Fibroblast of lung (primary cell): ENCODE data around the gene CHST1. TPM values are rescaled to one million over a fixed set of nuclear protein-coding genes. Genes with fewer than 3 reads are reported as not detected.

Experiments used
- DNase-seq, 2 donors: peaks; one replicate each; pipeline versions ENCODE4 v3.0.0 to v3.0.0-alpha.2; 2010; ENCODE audit warnings: low read depth in 2 of 2
- H2AFZ ChIP-seq: 2 replicates; pipeline ENCODE4 v1.5.1; 2012; ENCODE audit warnings: low read length, control low read depth, inconsistent platforms
- H3K27ac ChIP-seq: 2 replicates; pipeline ENCODE4 v1.5.1; 2011; ENCODE audit warnings: low read length, control low read depth; ENCODE audit not compliant: insufficient read depth
- H3K27me3 ChIP-seq: 2 replicates; pipeline ENCODE4 v1.5.1; 2011; ENCODE audit warnings: mild to moderate bottlenecking, low read length; ENCODE audit not compliant: control insufficient read depth, insufficient read depth
- H3K36me3 ChIP-seq: 2 replicates; pipeline ENCODE4 v1.5.1; 2011; ENCODE audit warnings: low read length; ENCODE audit not compliant: control insufficient read depth, insufficient read depth
- H3K4me1 ChIP-seq: 2 replicates; pipeline ENCODE4 v1.5.1; 2011; ENCODE audit warnings: low read length; ENCODE audit not compliant: control insufficient read depth, insufficient read depth; ENCODE audit errors: extremely low read depth
- H3K4me2 ChIP-seq: 2 replicates; pipeline ENCODE4 v1.5.1; 2011; ENCODE audit warnings: low read length, control low read depth; ENCODE audit not compliant: insufficient read depth; ENCODE audit errors: extremely low read depth
- H3K4me3 ChIP-seq, 4 experiments: fragments of 200-600 bp in 1 of 4; sonication (generic) in 1 of 4; replicated peaks in 1 of 4; 2 replicates each; pipeline ENCODE4 v1.5.1; 2011 to 2016; ENCODE audit warnings: low read length in 4 of 4, low read depth in 3 of 4, mild to moderate bottlenecking in 3 of 4, control low read depth in 2 of 4, inconsistent platforms in 1 of 4, mixed read lengths in 1 of 4; ENCODE audit not compliant: insufficient read depth in 1 of 4; ENCODE audit errors: control extremely low read depth in 1 of 4
- H3K79me2 ChIP-seq: 2 replicates; pipeline ENCODE4 v1.5.1; 2012; ENCODE audit warnings: mild to moderate bottlenecking, low read length, inconsistent platforms; ENCODE audit not compliant: control insufficient read depth, insufficient read depth
- H3K9ac ChIP-seq: 2 replicates; pipeline ENCODE4 v1.5.1; 2011; ENCODE audit warnings: mild to moderate bottlenecking, low read length, control low read depth; ENCODE audit not compliant: insufficient read depth
- H3K9me3 ChIP-seq: 2 replicates; pipeline ENCODE4 v1.5.1; 2012; ENCODE audit warnings: low read depth, low read length; ENCODE audit not compliant: control insufficient read depth, insufficient read depth
- H4K20me1 ChIP-seq: 2 replicates; pipeline ENCODE4 v1.5.1; 2011; ENCODE audit warnings: low read length; ENCODE audit not compliant: control insufficient read depth, insufficient read depth; ENCODE audit errors: extremely low read depth
- EZH2 ChIP-seq: IDR thresholded peaks from 2 replicates; pipeline ENCODE4 v1.5.1; 2012; ENCODE audit warnings: low read length, control low read depth, mild to moderate bottlenecking; ENCODE audit errors: missing control alignments
- polyA plus RNA-seq, 2 donors: library from polyadenylated mRNA; depleted of rRNA in 1 of 2; stranded (reverse) in 1 of 2; unstranded in 1 of 2; fragments of >200 nt; gene quantifications; 2 replicates each; pipeline ENCODE4 v1.2.1, GENCODE V29; 2011 to 2012; ENCODE audit warnings: missing spikeins in 1 of 2
- total RNA-seq: library from RNA; depleted of rRNA; stranded (reverse); fragments of >200 nt; gene quantifications from 2 replicates; pipeline ENCODE4 v1.2.1, GENCODE V29; 2014
- TF ChIP-seq, protein P1 (sequence below), 2 donors: IDR thresholded peaks in 1 of 2; conservative IDR thresholded peaks in 1 of 2; 1 replicate in 1 of 2; 2 replicates in 1 of 2; pipeline ENCODE4 v1.5.1; 2011 to 2012; ENCODE audit warnings: low read length in 2 of 2, control low read depth in 1 of 2, inconsistent platforms in 1 of 2, low read depth in 1 of 2, mild to moderate bottlenecking in 1 of 2

CHST1 gene
- total and polyA plus RNA-seq, 2 donors (not counting 1 experiment from before 2014, with no cell fraction given) = under 0.01 to 0.17 TPM

GRCh38 chr11:45650166-45651095 lies 15.0 kb downstream of the CHST1 start:
- TF ChIP-seq EZH2 = no peak
- Histone ChIP-seq H2AFZ (no peak overlapping the region), H3K27me3 (no peaks in the 10 kb centered on the region), H3K27ac (no peak overlapping the region), H3K36me3 (no peaks in the 10 kb centered on the region), H3K9me3 (no peaks in the 10 kb centered on the region), H3K4me2 (no peak overlapping the region), H3K4me3 (no peak overlapping the region), H3K9ac (no peak overlapping the region), H3K79me2 (no peaks in the 10 kb centered on the region), H3K4me1 (no peaks in the 10 kb centered on the region), H4K20me1 (no peaks in the 10 kb centered on the region)
- DNase-seq = no peak

- Histone ChIP-seq H3K27me3 (no peaks in the 10 kb centered on the region), H2AFZ (no peak overlapping the region), H4K20me1 (no peaks in the 10 kb centered on the region), H3K9me3 (no peaks in the 10 kb centered on the region), H3K4me3 (no peak overlapping the region), H3K27ac (no peak overlapping the region), H3K4me2 (no peak overlapping the region), H3K79me2 (no peaks in the 10 kb centered on the region), H3K4me1 (no peaks in the 10 kb centered on the region), H3K9ac (no peak overlapping the region), H3K36me3 (no peaks in the 10 kb centered on the region)
- no peak for TF ChIP-seq EZH2
- TF ChIP-seq, protein P1, sequence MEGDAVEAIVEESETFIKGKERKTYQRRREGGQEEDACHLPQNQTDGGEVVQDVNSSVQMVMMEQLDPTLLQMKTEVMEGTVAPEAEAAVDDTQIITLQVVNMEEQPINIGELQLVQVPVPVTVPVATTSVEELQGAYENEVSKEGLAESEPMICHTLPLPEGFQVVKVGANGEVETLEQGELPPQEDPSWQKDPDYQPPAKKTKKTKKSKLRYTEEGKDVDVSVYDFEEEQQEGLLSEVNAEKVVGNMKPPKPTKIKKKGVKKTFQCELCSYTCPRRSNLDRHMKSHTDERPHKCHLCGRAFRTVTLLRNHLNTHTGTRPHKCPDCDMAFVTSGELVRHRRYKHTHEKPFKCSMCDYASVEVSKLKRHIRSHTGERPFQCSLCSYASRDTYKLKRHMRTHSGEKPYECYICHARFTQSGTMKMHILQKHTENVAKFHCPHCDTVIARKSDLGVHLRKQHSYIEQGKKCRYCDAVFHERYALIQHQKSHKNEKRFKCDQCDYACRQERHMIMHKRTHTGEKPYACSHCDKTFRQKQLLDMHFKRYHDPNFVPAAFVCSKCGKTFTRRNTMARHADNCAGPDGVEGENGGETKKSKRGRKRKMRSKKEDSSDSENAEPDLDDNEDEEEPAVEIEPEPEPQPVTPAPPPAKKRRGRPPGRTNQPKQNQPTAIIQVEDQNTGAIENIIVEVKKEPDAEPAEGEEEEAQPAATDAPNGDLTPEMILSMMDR (conservative IDR thresholded peaks at IDR 0.05 in 1 of 2, IDR thresholded peaks at IDR 0.05 in 1 of 2; ENCODE audit: low read depth in 1 of 2, low read length in 2 of 2) = no peak
- DNase-seq = no peak
Measured at GRCh38 chr11:45649544-45650165, 15.8 kb downstream of the CHST1 start.

DNA sequence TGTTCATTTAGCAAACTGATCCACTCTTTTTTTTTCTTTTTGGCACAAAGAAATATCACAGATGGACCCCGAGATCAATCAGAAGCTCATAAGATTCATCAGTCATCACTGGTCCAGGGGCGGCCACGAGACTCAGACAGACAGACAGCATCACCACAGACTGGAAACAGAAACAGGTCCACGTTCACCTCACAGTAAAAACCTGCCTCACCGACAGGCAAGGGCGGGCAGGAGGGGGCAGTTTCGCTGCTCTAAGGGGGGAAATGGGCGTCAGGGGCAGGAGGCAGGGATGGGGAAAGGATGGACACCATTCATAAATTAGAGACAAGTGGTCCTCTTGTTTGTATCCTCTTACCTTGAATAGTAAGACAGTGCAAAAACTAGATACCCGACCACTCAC lies 16.5 kb downstream of the CHST1 start:
- Histone ChIP-seq H3K9me3 (no peaks in the 10 kb centered on the region), H3K4me1 (no peaks in the 10 kb centered on the region), H3K27me3 (no peaks in the 10 kb centered on the region), H3K27ac (no peak overlapping the region), H4K20me1 (no peaks in the 10 kb centered on the region), H3K9ac (no peak overlapping the region), H3K4me3 (no peak overlapping the region), H3K79me2 (no peaks in the 10 kb centered on the region), H2AFZ (no peak overlapping the region), H3K36me3 (no peaks in the 10 kb centered on the region), H3K4me2 (no peak overlapping the region)
- DNase-seq = no peak
- no peak for TF ChIP-seq EZH2
- TF ChIP-seq, protein P1 (conservative IDR thresholded peaks at IDR 0.05 in 1 of 2, IDR thresholded peaks at IDR 0.05 in 1 of 2; ENCODE audit: low read depth in 1 of 2, low read length in 2 of 2) = no peak
